H9 (cell line): Measurements from ENCODE around the gene GRK3. TPM values are rescaled to one million over a fixed set of nuclear protein-coding genes. Genes with fewer than 3 reads are reported as not detected.

Experiments used
- DNase-seq: peaks from one replicate; pipeline ENCODE4 v3.0.0-alpha.2; 2017
- H2AFZ ChIP-seq: one replicate; pipeline ENCODE4 v1.6.1; 2013; ENCODE audit warnings: mild to moderate bottlenecking, low read length, control low read depth, moderate library complexity
- H2AK5ac ChIP-seq: 2 replicates; pipeline ENCODE4 v1.6.1; 2013; ENCODE audit warnings: low read length, control low read depth, mixed read lengths; ENCODE audit not compliant: insufficient read length
- H2BK120ac ChIP-seq: one replicate; pipeline ENCODE4 v1.6.1; 2013; ENCODE audit warnings: low read depth, mild to moderate bottlenecking, low read length, control low read depth, inconsistent platforms; ENCODE audit not compliant: poor library complexity, severe bottlenecking
- H2BK12ac ChIP-seq: 2 replicates; pipeline ENCODE4 v1.6.1; 2013; ENCODE audit warnings: low read length, control low read depth, mixed read lengths, low read depth; ENCODE audit not compliant: insufficient read length
- H2BK15ac ChIP-seq: 2 replicates; pipeline ENCODE4 v1.6.1; 2013; ENCODE audit warnings: low read depth, low read length, control low read depth
- H2BK20ac ChIP-seq: one replicate; pipeline ENCODE4 v1.6.1; 2013; ENCODE audit warnings: low read depth, mild to moderate bottlenecking, low read length, control low read depth, inconsistent platforms; ENCODE audit not compliant: poor library complexity, severe bottlenecking
- H2BK5ac ChIP-seq: 2 replicates; pipeline ENCODE4 v1.6.1; 2013; ENCODE audit warnings: low read length, control low read depth, mixed read lengths; ENCODE audit not compliant: insufficient read length
- H3K14ac ChIP-seq: 2 replicates; pipeline ENCODE4 v1.6.1; 2013; ENCODE audit warnings: low read length, control low read depth; ENCODE audit not compliant: insufficient read depth
- H3K18ac ChIP-seq: 2 replicates; pipeline ENCODE4 v1.6.1; 2013; ENCODE audit warnings: low read depth, mild to moderate bottlenecking, mixed read lengths, low read length, control low read depth; ENCODE audit not compliant: insufficient read length
- H3K23ac ChIP-seq: 2 replicates; pipeline ENCODE4 v1.6.1; 2013; ENCODE audit warnings: low read length, control low read depth, mixed read lengths, low read depth; ENCODE audit not compliant: insufficient read length
- H3K23me2 ChIP-seq: 2 replicates; pipeline ENCODE4 v1.6.1; 2013; ENCODE audit warnings: low read depth, mild to moderate bottlenecking, mixed read lengths, low read length, control low read depth; ENCODE audit not compliant: insufficient read length, poor library complexity, severe bottlenecking
- H3K27ac ChIP-seq: 2 replicates; pipeline ENCODE4 v1.5.1; 2013; ENCODE audit warnings: low read length, control low read depth, mixed read lengths, low read depth; ENCODE audit not compliant: insufficient read length
- H3K27me3 ChIP-seq: 2 replicates; pipeline ENCODE4 v1.6.1; 2013; ENCODE audit warnings: low read length, control low read depth, inconsistent platforms; ENCODE audit not compliant: insufficient read depth
- H3K4ac ChIP-seq: 2 replicates; pipeline ENCODE4 v1.6.1; 2013; ENCODE audit warnings: low read depth, mild to moderate bottlenecking, control low read depth, inconsistent platforms, low read length, moderate library complexity
- H3K4me1 ChIP-seq: 2 replicates; pipeline ENCODE4 v1.6.1; 2013; ENCODE audit warnings: low read length, control low read depth, inconsistent platforms; ENCODE audit not compliant: insufficient read depth
- H3K4me2 ChIP-seq: 2 replicates; pipeline ENCODE4 v1.6.1; 2013; ENCODE audit warnings: low read length, control low read depth, mixed read lengths; ENCODE audit not compliant: insufficient read length, insufficient read depth
- H3K56ac ChIP-seq: 2 replicates; pipeline ENCODE4 v1.6.1; 2013; ENCODE audit warnings: low read depth, mild to moderate bottlenecking, mixed read lengths, low read length, control low read depth; ENCODE audit not compliant: insufficient read length
- H3K79me1 ChIP-seq: 2 replicates; pipeline ENCODE4 v1.6.1; 2013; ENCODE audit warnings: low read depth, mild to moderate bottlenecking, moderate library complexity, low read length, control low read depth, inconsistent platforms; ENCODE audit not compliant: insufficient read depth, poor library complexity, severe bottlenecking
- H3K79me2 ChIP-seq: 2 replicates; pipeline ENCODE4 v1.6.1; 2013; ENCODE audit warnings: low read length, control low read depth, inconsistent platforms; ENCODE audit not compliant: insufficient read depth
- H3K9ac ChIP-seq: 2 replicates; pipeline ENCODE4 v1.6.1; 2013; ENCODE audit warnings: low read length, control low read depth, mixed read lengths; ENCODE audit not compliant: insufficient read length; ENCODE audit errors: extremely low read depth
- H3K9me3 ChIP-seq: one replicate; pipeline ENCODE4 v1.6.1; 2013; ENCODE audit warnings: low read depth, low read length, inconsistent platforms; ENCODE audit not compliant: control insufficient read depth
- H3T11ph ChIP-seq: one replicate; pipeline ENCODE4 v1.6.1; 2013; ENCODE audit warnings: mild to moderate bottlenecking, low read length, control low read depth, inconsistent platforms
- H4K20me1 ChIP-seq: one replicate; pipeline ENCODE4 v1.6.1; 2013; ENCODE audit not compliant: control insufficient read depth, insufficient read length, insufficient read depth
- H4K5ac ChIP-seq: 2 replicates; pipeline ENCODE4 v1.6.1; 2013; ENCODE audit warnings: low read depth, mild to moderate bottlenecking, mixed read lengths, low read length, control low read depth; ENCODE audit not compliant: insufficient read length
- H4K8ac ChIP-seq: replicated peaks from 2 replicates; pipeline ENCODE4 v1.6.1; 2013; ENCODE audit warnings: low read length, control low read depth, mixed read lengths, low read depth; ENCODE audit not compliant: insufficient read length
- H4K91ac ChIP-seq: 2 replicates; pipeline ENCODE4 v1.6.1; 2013; ENCODE audit warnings: low read depth, mild to moderate bottlenecking, moderate library complexity, mixed read lengths, low read length, control low read depth; ENCODE audit not compliant: insufficient read length
- H3K27ac Mint-ChIP-seq, 3 experiments: 2 replicates in 2 of 3; 3 replicates in 1 of 3; pipeline ENCODE4 v1.8.0; 2020 to 2021; ENCODE audit warnings: mixed read lengths in 3 of 3, mild to moderate bottlenecking in 1 of 3, moderate library complexity in 1 of 3
- H3K27me3 Mint-ChIP-seq: 2 replicates; pipeline ENCODE4 v1.8.0; 2021; ENCODE audit warnings: low read depth, mild to moderate bottlenecking, moderate library complexity, mixed read lengths
- H3K36me3 Mint-ChIP-seq, 3 experiments: 2 replicates in 2 of 3; 3 replicates in 1 of 3; pipeline ENCODE4 v1.8.0; 2020 to 2021; ENCODE audit warnings: low read depth in 3 of 3, mixed read lengths in 3 of 3; ENCODE audit not compliant: insufficient read depth in 1 of 3
- H3K4me1 Mint-ChIP-seq, 2 experiments: 2 replicates each; pipeline ENCODE4 v1.8.0; 2020; ENCODE audit warnings: mixed read lengths in 2 of 2
- H3K4me3 Mint-ChIP-seq, 2 experiments: 2 replicates in 1 of 2; 3 replicates in 1 of 2; pipeline ENCODE4 v1.8.0; 2020 to 2021; ENCODE audit warnings: mild to moderate bottlenecking in 2 of 2, mixed read lengths in 2 of 2, moderate library complexity in 1 of 2
- H3K9me3 Mint-ChIP-seq, 2 experiments: 2 replicates in 1 of 2; 3 replicates in 1 of 2; pipeline ENCODE4 v1.8.0; 2020; ENCODE audit warnings: mild to moderate bottlenecking in 2 of 2, mixed read lengths in 2 of 2, moderate library complexity in 1 of 2
- CTCF ChIP-seq: fragments of 200-600 bp; sonication (generic); conservative IDR thresholded peaks from 3 replicates; pipeline ENCODE4 v1.8.0; 2021; ENCODE audit warnings: antibody characterized with exemption, mild to moderate bottlenecking
- WGBS: extraction: QIAGEN DNeasy Blood & Tissue Kit; methylation state at CpG from one replicate; pipeline ENCODE4 v1.1.7; 2013; ENCODE audit warnings: missing lambda C conversion rate, low lambda C conversion rate, mixed read lengths; ENCODE audit not compliant: insufficient read length; ENCODE audit errors: extremely low coverage; 5-methylcytosine and 5-hydroxymethylcytosine counted together
- total RNA-seq: library from RNA; stranded (reverse); gene quantifications from 2 replicates; pipeline ENCODE4 v1.2.1, GENCODE V29; 2021

GRK3 gene
- total RNA-seq, 1 experiment from 2014 or later = 23.9 TPM

GRCh38 chr22:25739659-25740344, 175.3 kb downstream of the GRK3 start:
- Histone ChIP-seq H3K27ac (no peak overlapping the region), H2BK20ac (no peak overlapping the region), H2BK120ac (no peak overlapping the region), H3K9ac (no peak overlapping the region), H2BK15ac (no peak overlapping the region; the same call in 1 of the 2 replicates), H3K4ac (no peak overlapping the region), H3K79me2 (no peaks in the 10 kb centered on the region), H3T11ph (no peak overlapping the region), H2AFZ (no peak overlapping the region), H3K79me1 (no peaks in the 10 kb centered on the region), H3K23ac (no peak overlapping the region), H2BK5ac (no peak overlapping the region), H3K4me2 (no peak overlapping the region), H4K20me1 (no peaks in the 10 kb centered on the region), H4K91ac (no peak overlapping the region), H3K56ac (no peak overlapping the region), H3K23me2 (no peaks in the 10 kb centered on the region), H2AK5ac (no peak overlapping the region), H3K9me3 (no peaks in the 10 kb centered on the region), H3K4me1 (no peaks in the 10 kb centered on the region), H2BK12ac (no peak overlapping the region), H3K27me3 (no peaks in the 10 kb centered on the region), H4K5ac (no peak overlapping the region), H3K14ac (no peak overlapping the region), H4K8ac (no peak overlapping the region), H3K18ac (no peak overlapping the region)
- Mint-ChIP-seq H3K4me3 (no peak overlapping the region), H3K27me3 (peaks cover 5% of the 10 kb centered on the region; the same call in 1 of the 2 replicates), H3K36me3 (no peaks in the 10 kb centered on the region; a peak in 1 of 7 replicates), H3K9me3 (no peaks in the 10 kb centered on the region), H3K27ac (no peak overlapping the region; a peak in 1 of 7 replicates), H3K4me1 (peaks cover 0 to 4% of the 10 kb centered on the region in 2 experiments; a peak in 1 of 4 replicates)
- TF ChIP-seq CTCF = no peak
- DNase-seq = no peak
- WGBS = no CpG with 5 or more reads among the region's 11 CpGs
